Superior temporal gyrus (tissue), 1 donor: ENCODE data around the gene PXDN.
A peak's percentile ranks its signal among the peaks of the same experiment; 100 is the strongest.
"Not testable (repeated sequence)": the region's sequence is repeated elsewhere in the genome, so short reads cannot be mapped to it uniquely, and the experiment has no call there.

Experiments used
- DNase-seq: peaks from one replicate; pipeline ENCODE4 v3.0.0-alpha.2; 2016; ENCODE audit errors: extremely low spot score

The PXDN gene

GRCh38 chr2:1726558-1726957, 17.8 kb downstream of the PXDN start:
- no peak for DNase-seq

- not testable (repeated sequence) for DNase-seq
These were observed 20.0 kb downstream of the PXDN start for GRCh38 chr2:1724351-1724750.

- DNase-seq: no peak
These were observed 20.8 kb downstream of the PXDN start for GRCh38 chr2:1723397-1724042.

GRCh38 chr2:1722692-1723091, 21.6 kb downstream of the PXDN start:
- DNase-seq: no peak

GRCh38 chr2:1721706-1722646, 22.3 kb downstream of the PXDN start:
- no peak for DNase-seq

GRCh38 chr2:1718339-1719220, 25.7 kb downstream of the PXDN start:
- no peak for DNase-seq

GRCh38 chr2:1717113-1717512, 27.2 kb downstream of the PXDN start:
- peak; percentile 70 for DNase-seq

- DNase-seq: no peak
These were observed 27.9 kb downstream of the PXDN start for GRCh38 chr2:1716441-1716840.

GRCh38 chr2:1716014-1716305, 28.4 kb downstream of the PXDN start:
- not testable (repeated sequence) for DNase-seq

- no peak for DNase-seq
These were observed 28.9 kb downstream of the PXDN start for GRCh38 chr2:1715184-1716013.

- DNase-seq: no peak
These were observed 29.8 kb downstream of the PXDN start for GRCh38 chr2:1714291-1715064.

GRCh38 chr2:1713839-1714236, 30.5 kb downstream of the PXDN start:
- no peak for DNase-seq

- no peak for DNase-seq
These were observed 31.0 kb downstream of the PXDN start for GRCh38 chr2:1713142-1713838.

- DNase-seq: no peak
These were observed 34.3 kb downstream of the PXDN start for GRCh38 chr2:1709946-1710560.

- no peak for DNase-seq
These were observed 35.0 kb downstream of the PXDN start for GRCh38 chr2:1709335-1709605.

- no peak for DNase-seq
These were observed 35.6 kb downstream of the PXDN start for GRCh38 chr2:1708476-1709334.

GRCh38 chr2:1707771-1708418, 36.4 kb downstream of the PXDN start:
- DNase-seq: no peak

- not testable (repeated sequence) for DNase-seq
These were observed 38.0 kb downstream of the PXDN start for GRCh38 chr2:1706089-1706841.
